ENCODE measurements around the gene OR7A10. TPM values are rescaled to one million over a fixed set of nuclear protein-coding genes. Genes with fewer than 3 reads are reported as not detected.
"Not testable (repeated sequence)": the region's sequence is repeated elsewhere in the genome, so short reads cannot be mapped to it uniquely, and the experiment has no call there.

OR7A10 gene
- total RNA-seq, 1 donor from 2014 or later = not detected

GRCh38 chr19:14795078-14795721 is 53.5 kb downstream of the OR7A10 start:
- DNase-seq (ENCODE audit: low spot score) = no peak

GRCh38 chr19:14792250-14792649 is 56.5 kb downstream of the OR7A10 start:
- DNase-seq (ENCODE audit: low spot score) = not testable (repeated sequence)

Other genes with a start within 250 kb of the OR7A10 start
- not detected for gene ADGRE3, start 174.1 kb downstream of the OR7A10 start, total RNA-seq
- 31.3 TPM for gene ZNF333, start 158.9 kb downstream of the OR7A10 start, total RNA-seq
- 10.3 TPM for gene ADGRE2, start 70.4 kb downstream of the OR7A10 start, total RNA-seq
- gene OR7A5, start 13.7 kb downstream of the OR7A10 start, total RNA-seq = not detected
- gene OR7C1, start 13.7 kb downstream of the OR7A10 start, total RNA-seq = not detected
- gene OR7A17, start 37.2 kb upstream of the OR7A10 start, total RNA-seq = not detected
- gene OR7C2, start 92.6 kb upstream of the OR7A10 start, total RNA-seq = not detected
- gene SLC1A6, start 130.9 kb upstream of the OR7A10 start, total RNA-seq = 0.16 TPM
- gene CASP14, start 200.6 kb upstream of the OR7A10 start, total RNA-seq = 0.34 TPM
- gene OR1I1, start 233.3 kb upstream of the OR7A10 start, total RNA-seq = not detected

Measured in ureter (tissue), 1 donor.